SW 1271 (cell line): ENCODE data around the gene NMNAT3.

Source experiments
- DNase-seq, 2 experiments: peaks; one replicate each; lab custom pipeline; 2025; lab: John Stamatoyannopoulos, UW

The NMNAT3 gene

GRCh38 chr3:139675327-139675726 is 2.4 kb downstream of the NMNAT3 start:
- no peak for DNase-seq

- DNase-seq: no peak
These were observed 3.1 kb downstream of the NMNAT3 start for GRCh38 chr3:139674571-139675260.

- DNase-seq: no peak
These were observed 4.9 kb downstream of the NMNAT3 start for GRCh38 chr3:139672884-139673283.

- no peak for DNase-seq
These were observed 5.7 kb downstream of the NMNAT3 start for GRCh38 chr3:139671863-139672646.

GRCh38 chr3:139671107-139671506 is 6.7 kb downstream of the NMNAT3 start:
- DNase-seq: no peak

- no peak for DNase-seq
These were observed 7.6 kb downstream of the NMNAT3 start for GRCh38 chr3:139670196-139670595.

- DNase-seq: no peak
These were observed 9.4 kb downstream of the NMNAT3 start for GRCh38 chr3:139668332-139668731.

GRCh38 chr3:139664958-139665357 is 12.8 kb downstream of the NMNAT3 start:
- DNase-seq: no peak

- DNase-seq: no peak
These were observed 17.5 kb downstream of the NMNAT3 start for GRCh38 chr3:139660269-139660668.

GRCh38 chr3:139659511-139659910 is 18.3 kb downstream of the NMNAT3 start:
- no peak for DNase-seq

- DNase-seq: no peak
These were observed 19.8 kb downstream of the NMNAT3 start for GRCh38 chr3:139657936-139658335.

- no peak for DNase-seq
These were observed 20.3 kb downstream of the NMNAT3 start for GRCh38 chr3:139657434-139657833.

- no peak for DNase-seq
These were observed 21.7 kb downstream of the NMNAT3 start for GRCh38 chr3:139655909-139656595.

GRCh38 chr3:139654637-139655365 is 23.0 kb downstream of the NMNAT3 start:
- no peak for DNase-seq

- no peak for DNase-seq
These were observed 24.2 kb downstream of the NMNAT3 start for GRCh38 chr3:139653582-139653981.

- no peak for DNase-seq
These were observed 25.2 kb downstream of the NMNAT3 start for GRCh38 chr3:139652561-139652960.

- no peak for DNase-seq
These were observed 29.8 kb downstream of the NMNAT3 start for GRCh38 chr3:139647866-139648435.

GRCh38 chr3:139646512-139646911 is 31.3 kb downstream of the NMNAT3 start:
- DNase-seq: no peak

- no peak for DNase-seq
These were observed 34.8 kb downstream of the NMNAT3 start for GRCh38 chr3:139642996-139643395.

- DNase-seq: no peak
These were observed 37.3 kb downstream of the NMNAT3 start for GRCh38 chr3:139640456-139640855.

GRCh38 chr3:139639662-139640061 is 38.1 kb downstream of the NMNAT3 start:
- no peak for DNase-seq

GRCh38 chr3:139638518-139638917 is 39.3 kb downstream of the NMNAT3 start:
- DNase-seq: no peak
